ENCODE data around the gene SLC26A11. TPM values are rescaled to one million over a fixed set of nuclear protein-coding genes. Genes with fewer than 3 reads are reported as not detected.

The SLC26A11 gene
- total and polyA plus RNA-seq, 2 experiments from 2014 or later, result 11.4 to 13.9 TPM

- Histone ChIP-seq H3K27me3 (replicated peaks; ENCODE audit: insufficient read depth) (no peaks in the 10 kb centered on the region), H3K9me2 (ENCODE audit: insufficient read depth) (no peaks in the 10 kb centered on the region), H2AFZ (no peak overlapping the region), H3F3A (ENCODE audit: insufficient read depth) (peaks cover 9% of the 10 kb centered on the region), H3K36me3 (ENCODE audit: low read depth) (no peaks in the 10 kb centered on the region; the same call in 1 of the 2 replicates), H3K79me2 (ENCODE audit: insufficient read depth) (peaks cover 42% of the 10 kb centered on the region), H3K4me2 (ENCODE audit: unreplicated experiment) (no peak overlapping the region), H3K4me1 (ENCODE audit: insufficient read depth) (peaks cover 15% of the 10 kb centered on the region), H3K27ac (no peak overlapping the region), H3K4me3 (no peak overlapping the region), H4K20me1 (ENCODE audit: insufficient read depth) (no peaks in the 10 kb centered on the region), H3K9ac (no peak overlapping the region), H3K9me3 (ENCODE audit: low read depth) (no peaks in the 10 kb centered on the region)
- no peak for DNase-seq
- in situ Hi-C loops (cut with MboI), result no loop called here
- TF ChIP-seq EZH2phosphoT487 (IDR thresholded peaks at IDR 0.05; ENCODE audit: insufficient read depth, low read depth) (no peak), EZH2 (IDR thresholded peaks at IDR 0.05; ENCODE audit: insufficient read depth, poor library complexity, severe bottlenecking) (no peak)
- 91 to 92% methylated on average over 19 of the region's 19 CpGs for WGBS, 2 experiments (ENCODE audit: low coverage in 1 of 2, low lambda C conversion rate in 2 of 2, missing lambda C conversion rate in 2 of 2)
Observed at GRCh38 chr17:80264205-80265075, 44.2 kb downstream of the SLC26A11 start.

GRCh38 chr17:80265205-80266068 is 45.2 kb downstream of the SLC26A11 start:
- Histone ChIP-seq H3F3A (ENCODE audit: insufficient read depth) (peaks cover 4% of the 10 kb centered on the region; the same call in 1 of the 2 replicates), H4K20me1 (ENCODE audit: insufficient read depth) (no peaks in the 10 kb centered on the region), H3K4me2 (ENCODE audit: unreplicated experiment) (no peak overlapping the region), H3K27ac (no peak overlapping the region), H3K9me2 (ENCODE audit: insufficient read depth) (no peaks in the 10 kb centered on the region), H3K4me3 (no peak overlapping the region), H3K4me1 (ENCODE audit: insufficient read depth) (peaks cover 15% of the 10 kb centered on the region), H3K79me2 (ENCODE audit: insufficient read depth) (peaks cover 42% of the 10 kb centered on the region), H3K27me3 (replicated peaks; ENCODE audit: insufficient read depth) (no peaks in the 10 kb centered on the region), H3K9ac (no peak overlapping the region), H3K36me3 (ENCODE audit: low read depth) (peaks cover 3% of the 10 kb centered on the region; the same call in 1 of the 2 replicates), H2AFZ (no peak overlapping the region), H3K9me3 (ENCODE audit: low read depth) (no peaks in the 10 kb centered on the region)
- in situ Hi-C loops (cut with MboI), result no loop called here
- TF ChIP-seq EZH2phosphoT487 (IDR thresholded peaks at IDR 0.05; ENCODE audit: insufficient read depth, low read depth) (no peak), EZH2 (IDR thresholded peaks at IDR 0.05; ENCODE audit: insufficient read depth, poor library complexity, severe bottlenecking) (no peak)
- 93 to 95% methylated on average over 17 of the region's 17 CpGs for whole genome bisulfite sequencing, 2 experiments (ENCODE audit: low coverage in 1 of 2, low lambda C conversion rate in 2 of 2, missing lambda C conversion rate in 2 of 2)
- no peak for DNase-seq

- in situ Hi-C loops (cut with MboI), result no loop called here
- Histone ChIP-seq H3K9me2 (ENCODE audit: insufficient read depth) (no peaks in the 10 kb centered on the region), H3K79me2 (ENCODE audit: insufficient read depth) (peaks cover 34% of the 10 kb centered on the region), H3K4me2 (ENCODE audit: unreplicated experiment) (no peak overlapping the region), H3K36me3 (ENCODE audit: low read depth) (peaks cover 3% of the 10 kb centered on the region; the same call in 1 of the 2 replicates), H4K20me1 (ENCODE audit: insufficient read depth) (no peaks in the 10 kb centered on the region), H3F3A (ENCODE audit: insufficient read depth) (peaks cover 2% of the 10 kb centered on the region; the same call in 1 of the 2 replicates), H3K27me3 (replicated peaks; ENCODE audit: insufficient read depth) (no peaks in the 10 kb centered on the region), H3K4me3 (no peak overlapping the region), H2AFZ (no peak overlapping the region), H3K4me1 (ENCODE audit: insufficient read depth) (peaks cover 9% of the 10 kb centered on the region), H3K27ac (no peak overlapping the region), H3K9ac (no peak overlapping the region), H3K9me3 (ENCODE audit: low read depth) (no peaks in the 10 kb centered on the region)
- 95 to 97% methylated on average over 6 of the region's 6 CpGs for WGBS, 2 experiments (ENCODE audit: low coverage in 1 of 2, low lambda C conversion rate in 2 of 2, missing lambda C conversion rate in 2 of 2)
- no peak for DNase-seq
- TF ChIP-seq EZH2 (IDR thresholded peaks at IDR 0.05; ENCODE audit: insufficient read depth, poor library complexity, severe bottlenecking), result no peak
- TF ChIP-seq EZH2phosphoT487 (IDR thresholded peaks at IDR 0.05; ENCODE audit: insufficient read depth, low read depth), result no peak
Observed at GRCh38 chr17:80267391-80267790, 47.2 kb downstream of the SLC26A11 start.

- Histone ChIP-seq H3K9me3 (ENCODE audit: low read depth) (no peaks in the 10 kb centered on the region), H3K4me1 (ENCODE audit: insufficient read depth) (peaks cover 5% of the 10 kb centered on the region; the same call in 1 of the 2 replicates), H3K9me2 (ENCODE audit: insufficient read depth) (no peaks in the 10 kb centered on the region), H3K27me3 (replicated peaks; ENCODE audit: insufficient read depth) (no peaks in the 10 kb centered on the region), H3K4me2 (ENCODE audit: unreplicated experiment) (no peak overlapping the region), H2AFZ (no peak overlapping the region), H3K4me3 (no peak overlapping the region), H4K20me1 (ENCODE audit: insufficient read depth) (no peaks in the 10 kb centered on the region), H3K9ac (no peak overlapping the region), H3K36me3 (ENCODE audit: low read depth) (peaks cover 3% of the 10 kb centered on the region; the same call in 1 of the 2 replicates), H3K27ac (no peak overlapping the region), H3F3A (ENCODE audit: insufficient read depth) (no peaks in the 10 kb centered on the region; the same call in 1 of the 2 replicates), H3K79me2 (ENCODE audit: insufficient read depth) (peaks cover 25% of the 10 kb centered on the region)
- in situ Hi-C loops (cut with MboI), result no loop called here
- TF ChIP-seq EZH2phosphoT487 (IDR thresholded peaks at IDR 0.05; ENCODE audit: insufficient read depth, low read depth), result no peak
- DNase-seq, result no peak
- 85 to 95% methylated on average over 4 of the region's 4 CpGs for WGBS, 2 experiments (ENCODE audit: low coverage in 1 of 2, low lambda C conversion rate in 2 of 2, missing lambda C conversion rate in 2 of 2)
Observed at GRCh38 chr17:80268427-80268826, 48.2 kb downstream of the SLC26A11 start.
